GM21619 (cell line): ENCODE results near the gene CLSTN3.
A peak's percentile ranks its signal among the peaks of the same experiment; 100 is the strongest.
"Not testable (repeated sequence)": the region's sequence is repeated elsewhere in the genome, so short reads cannot be mapped to it uniquely, and the experiment has no call there.

Source experiments
- ATAC-seq: cut with Tn5 transposase; IDR thresholded peaks from one replicate; pipeline ENCODE4 v1.9.1; 2021; ENCODE audit not compliant: unreplicated experiment

The CLSTN3 gene

GRCh38 chr12:7103837-7104584 lies 26.2 kb upstream of the CLSTN3 start:
- ATAC-seq: no peak

DNA sequence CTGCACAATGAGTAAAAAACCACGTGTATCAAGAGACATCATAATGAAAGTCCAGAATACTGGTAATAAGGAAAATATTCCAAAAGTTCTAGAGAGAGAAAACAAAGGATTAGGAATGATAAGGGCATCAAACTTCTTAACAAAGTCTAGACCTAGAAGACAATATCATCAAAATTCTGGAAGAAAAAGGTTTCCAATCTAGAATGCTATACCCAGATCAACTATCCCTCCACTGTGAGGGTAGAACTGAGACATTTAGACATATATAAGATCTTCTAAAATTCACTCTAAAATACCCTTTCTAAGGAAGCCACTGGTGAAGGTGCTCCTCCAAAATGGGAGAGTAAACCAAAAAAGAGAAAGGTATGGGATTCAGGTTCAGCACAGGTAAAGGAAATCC lies 24.1 kb upstream of the CLSTN3 start:
- no peak for ATAC-seq

GRCh38 chr12:7107181-7107580 lies 23.0 kb upstream of the CLSTN3 start:
- ATAC-seq: not testable (repeated sequence)

GRCh38 chr12:7107636-7108002 lies 22.6 kb upstream of the CLSTN3 start:
- ATAC-seq: no peak

DNA sequence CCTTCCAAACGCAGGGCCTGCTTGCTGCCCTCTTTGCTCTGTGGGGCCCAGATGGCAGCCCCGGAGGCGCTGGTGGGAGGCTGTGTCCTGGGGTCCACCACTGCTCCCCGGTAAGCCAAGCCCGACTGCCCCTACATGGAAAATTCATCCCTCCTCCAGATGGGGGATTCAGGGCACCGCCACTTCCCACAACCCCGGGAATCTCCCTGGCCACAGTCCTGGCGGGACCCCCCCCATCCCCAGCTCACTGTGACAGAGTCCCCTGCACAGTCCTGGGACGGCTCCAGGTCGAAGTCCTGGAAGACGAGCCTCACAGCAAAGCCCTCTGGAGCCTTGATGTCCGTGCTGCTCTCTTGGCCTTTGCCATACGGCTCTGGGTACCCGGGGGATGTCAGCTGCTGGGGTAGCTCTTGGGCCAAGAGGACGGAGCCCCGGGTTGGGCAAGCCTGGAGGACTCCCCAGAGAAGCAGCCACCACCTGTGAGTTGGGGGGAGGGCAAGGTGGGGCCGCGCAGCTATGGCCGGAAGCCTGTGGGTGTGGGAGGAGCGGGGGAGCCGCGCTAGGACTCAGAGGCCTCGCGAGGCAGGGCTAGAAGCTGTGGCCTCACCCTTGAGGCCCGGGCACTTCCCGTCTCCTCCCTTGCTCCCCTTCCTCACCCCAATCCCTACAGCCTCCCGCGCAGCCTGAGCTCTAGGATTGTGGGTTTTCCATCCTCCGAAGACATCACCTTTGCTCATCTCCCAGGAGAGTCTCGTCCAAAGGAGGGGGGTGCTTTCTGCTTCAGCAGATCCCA lies 22.0 kb upstream of the CLSTN3 start:
- ATAC-seq: peak; percentile 93

GRCh38 chr12:7108796-7109571 lies 21.2 kb upstream of the CLSTN3 start, which contains the start of gene C1RL:
TSS of gene C1RL (minus strand) at chr12:7109214. CDS start at chr12:7109180, 34 bp downstream.
- peak; percentile 9 for ATAC-seq

DNA sequence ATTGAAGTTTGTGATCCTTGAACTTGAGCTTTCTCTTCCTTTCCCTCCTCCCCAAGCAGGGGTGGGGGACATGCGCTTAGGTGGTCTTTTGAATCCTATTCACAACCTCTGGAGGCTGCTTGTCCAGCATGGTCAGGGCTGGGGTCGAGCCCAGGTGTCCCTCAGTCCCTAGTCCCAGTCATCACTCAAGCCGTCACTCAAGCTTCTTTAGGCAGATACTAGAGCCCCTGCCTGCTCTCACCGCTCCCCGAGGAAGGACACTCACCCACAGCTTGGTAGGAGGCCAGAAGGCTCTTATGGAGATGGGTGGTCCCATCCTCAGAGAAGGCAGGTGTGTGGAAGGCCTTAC lies 20.6 kb upstream of the CLSTN3 start:
- no peak for ATAC-seq

- no peak for ATAC-seq
Measured at GRCh38 chr12:7110661-7111060, 19.5 kb upstream of the CLSTN3 start.

- ATAC-seq: no peak
Measured at GRCh38 chr12:7112041-7112440, 18.1 kb upstream of the CLSTN3 start.

DNA sequence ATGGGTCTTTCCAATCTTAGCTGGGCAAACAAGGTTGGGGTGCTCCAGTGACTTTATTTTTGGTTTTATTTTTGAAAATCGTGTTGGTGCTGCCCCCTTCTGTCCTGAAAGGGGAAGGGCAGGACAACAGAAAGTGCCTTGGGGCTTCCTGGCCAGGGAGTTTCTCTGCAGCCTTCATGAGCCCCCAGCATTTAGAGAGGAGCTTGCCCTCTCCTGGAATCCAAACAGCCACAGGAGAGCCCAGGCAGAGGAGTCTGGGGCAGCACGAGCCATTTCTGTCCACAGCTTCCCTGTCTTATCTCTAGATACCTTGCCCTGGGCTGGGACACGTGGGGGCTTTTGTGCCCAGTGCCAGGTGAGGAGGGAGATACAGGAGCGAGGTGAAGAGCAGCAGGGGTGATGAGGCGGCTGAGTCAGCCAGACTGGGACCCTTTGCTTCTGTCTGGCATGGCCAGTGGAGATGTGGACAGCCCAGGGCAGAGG lies 16.7 kb upstream of the CLSTN3 start:
- ATAC-seq: no peak

DNA sequence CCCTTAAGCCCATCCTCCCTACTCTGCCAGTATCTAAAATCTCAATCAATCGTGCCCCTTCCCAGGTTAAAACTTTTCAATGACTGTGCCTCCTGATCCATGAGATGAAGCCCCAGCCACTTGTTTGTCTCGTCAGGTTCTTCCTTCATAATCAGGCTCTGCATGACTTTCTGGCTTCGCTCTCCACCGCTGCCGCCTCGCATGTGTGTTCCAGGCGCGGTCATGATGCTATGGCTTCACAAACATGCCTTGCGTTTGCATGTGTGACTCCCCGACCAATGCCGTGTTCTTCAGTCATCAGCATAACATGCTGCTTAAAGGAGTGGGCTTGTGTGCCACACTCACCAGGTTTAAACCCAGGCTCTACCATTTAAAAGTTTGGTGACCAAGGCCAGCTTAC lies 16.2 kb upstream of the CLSTN3 start:
- no peak for ATAC-seq

DNA sequence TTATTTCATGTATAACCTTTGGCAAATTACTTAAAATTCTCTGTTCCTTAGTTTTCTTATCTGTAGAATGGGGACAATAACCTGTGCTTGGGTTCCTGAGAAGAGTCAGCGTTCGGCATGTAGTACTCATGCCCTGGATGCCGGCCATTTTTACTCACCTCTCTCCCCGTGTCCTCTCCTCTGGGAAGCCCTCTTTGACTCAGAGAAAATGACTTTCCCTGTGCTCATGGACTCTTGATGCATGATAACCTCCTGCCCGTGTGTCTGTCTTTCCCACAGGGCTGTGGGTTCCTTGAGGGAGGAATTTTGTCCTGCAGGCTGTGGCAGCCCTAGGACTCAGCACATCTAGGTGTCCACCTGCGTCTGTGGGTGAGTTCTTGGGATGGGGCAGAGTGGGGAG lies 15.3 kb upstream of the CLSTN3 start:
- no peak for ATAC-seq

DNA sequence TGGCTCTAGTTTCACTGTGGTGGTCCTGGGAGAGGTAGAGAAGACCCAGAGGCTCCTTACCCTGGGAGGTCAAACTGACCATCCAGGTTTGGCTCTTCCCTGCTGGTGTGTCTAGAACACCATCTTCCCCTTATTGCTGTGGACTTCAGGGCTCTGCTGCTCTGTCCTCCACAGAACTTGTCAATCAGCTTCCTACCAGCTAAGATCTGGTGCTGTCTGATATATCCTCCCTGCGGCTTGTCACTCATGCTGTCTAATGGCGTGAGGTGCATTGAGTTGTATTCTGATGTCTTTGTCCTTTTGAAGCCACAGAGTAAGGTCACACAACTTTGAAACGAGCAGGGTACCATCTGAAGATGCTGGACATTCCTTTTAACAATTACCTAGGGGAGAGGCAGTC lies 14.0 kb upstream of the CLSTN3 start:
- no peak for ATAC-seq

DNA sequence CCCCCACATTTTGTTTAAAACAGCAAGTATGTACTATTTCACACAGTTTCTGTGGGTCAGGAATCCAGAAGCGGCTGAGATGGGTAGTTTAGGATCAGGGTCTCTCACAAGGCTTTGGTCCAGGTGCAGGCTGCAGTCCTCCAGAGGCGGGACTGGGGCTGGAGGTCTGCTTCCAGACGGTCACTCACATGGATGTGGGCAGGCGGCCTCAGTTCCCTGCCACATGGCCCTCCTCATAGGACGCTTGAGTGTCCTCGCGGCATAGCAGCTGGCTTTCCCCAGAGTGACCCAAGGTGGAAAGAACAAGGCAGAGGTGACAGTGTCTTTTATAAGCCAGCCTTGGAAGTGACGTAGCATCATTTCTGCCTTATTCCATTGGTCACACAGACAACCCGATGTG lies 13.3 kb upstream of the CLSTN3 start:
- no peak for ATAC-seq

DNA sequence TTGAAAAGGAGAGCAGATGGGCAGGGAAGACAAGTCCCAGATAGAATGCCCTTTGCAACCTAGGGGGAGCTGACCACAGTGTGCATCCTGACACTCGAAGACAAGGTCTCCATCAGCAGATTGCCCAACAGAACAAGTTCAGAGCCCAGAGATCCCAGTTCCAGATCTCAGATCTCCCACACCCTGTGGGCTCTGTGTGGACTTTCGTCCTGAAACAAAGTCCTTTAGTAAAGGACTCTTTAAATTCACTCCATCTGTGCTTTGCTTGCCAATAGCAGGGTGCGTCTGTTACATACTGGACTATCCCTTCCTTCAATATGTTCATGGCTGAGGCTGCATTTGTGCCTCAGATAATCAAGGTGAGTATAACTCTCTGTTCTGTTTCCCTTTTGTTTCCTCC lies 12.5 kb upstream of the CLSTN3 start:
- no peak for ATAC-seq

DNA sequence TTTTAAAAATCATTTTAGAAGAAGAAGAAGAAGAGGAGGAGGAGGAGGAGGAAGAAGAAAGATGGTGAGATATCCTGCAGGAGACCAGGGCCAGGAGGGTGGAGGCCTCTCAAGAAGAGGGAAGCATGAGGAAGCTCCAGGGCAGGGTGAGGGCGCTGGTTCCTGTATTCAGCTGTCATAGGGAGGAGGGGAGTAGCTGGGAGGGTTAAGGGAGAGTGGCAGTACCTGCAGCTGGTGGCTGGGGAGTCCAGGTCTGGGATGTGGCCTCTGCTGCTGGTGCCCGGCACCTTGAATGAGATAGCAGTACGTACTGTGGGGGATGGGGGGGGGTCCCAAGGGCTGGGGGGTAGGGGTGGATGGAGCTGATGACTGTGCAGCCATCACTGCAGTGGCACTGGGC lies 11.3 kb upstream of the CLSTN3 start:
- ATAC-seq: no peak

- no peak for ATAC-seq
Measured at GRCh38 chr12:7120166-7120565, 10.0 kb upstream of the CLSTN3 start.

DNA sequence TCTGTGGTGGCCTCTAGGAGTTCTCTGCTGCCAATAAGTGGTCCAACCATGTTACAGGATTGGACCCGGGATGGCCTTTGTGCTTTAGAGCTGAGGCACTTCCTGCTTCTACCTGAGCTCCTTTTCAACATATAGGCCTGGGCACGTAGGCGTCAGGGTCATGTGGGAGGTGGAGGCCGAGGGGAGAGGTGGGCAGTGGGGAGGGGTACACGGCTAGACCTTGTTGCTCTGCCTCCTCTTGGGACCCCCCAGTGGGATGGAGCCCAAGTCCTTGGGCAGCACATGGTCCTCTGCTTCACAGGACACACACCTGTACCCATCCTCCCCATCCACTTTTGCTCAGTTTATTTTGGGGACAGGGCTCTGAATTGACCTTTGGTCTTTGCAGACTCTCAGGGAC lies 8.8 kb upstream of the CLSTN3 start:
- ATAC-seq: no peak

- no peak for ATAC-seq
Measured at GRCh38 chr12:7122811-7123769, 7.1 kb upstream of the CLSTN3 start.

DNA sequence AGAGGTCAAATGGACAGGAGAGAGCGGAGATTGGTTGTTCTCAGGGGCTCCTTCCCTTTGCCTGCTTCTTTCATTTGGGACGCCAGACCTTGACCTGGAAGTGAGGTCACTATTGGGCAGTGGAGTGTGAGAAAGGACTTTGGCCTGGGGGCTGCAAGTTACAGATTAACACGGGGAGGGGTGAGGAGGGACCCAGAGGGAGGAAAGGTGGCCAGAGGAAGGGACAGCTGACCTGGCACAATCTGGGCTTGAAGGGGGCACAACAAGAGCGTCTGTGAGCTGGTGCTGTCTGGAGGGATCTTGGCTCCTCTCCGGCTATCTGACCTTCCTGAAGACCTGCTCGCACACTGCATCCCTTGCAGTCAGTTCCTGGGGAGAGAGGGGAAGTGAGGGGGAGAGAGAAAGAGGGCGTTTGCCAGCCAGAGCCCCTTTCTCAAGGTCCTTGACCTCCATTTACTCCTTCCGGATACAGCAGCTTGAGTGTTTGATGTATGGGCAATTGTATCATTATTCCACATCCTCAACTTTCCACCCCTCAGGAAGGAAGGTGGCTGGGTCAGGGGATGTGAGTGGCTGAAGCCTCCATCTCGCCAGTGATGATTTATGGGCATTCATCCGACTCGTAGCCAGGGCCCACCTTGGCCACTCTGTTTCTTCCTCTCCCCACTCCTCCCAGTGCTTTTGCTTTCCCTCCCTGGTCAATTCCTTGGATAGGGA lies 6.2 kb upstream of the CLSTN3 start:
- ATAC-seq: no peak
